H1 (cell line): Measurements from ENCODE around the gene KLK10. TPM values are rescaled to one million over a fixed set of nuclear protein-coding genes. Genes with fewer than 3 reads are reported as not detected.

Source experiments
- TEAD4 ChIP-seq: IDR thresholded peaks from 2 replicates; pipeline ENCODE4 v1.6.1; 2012; ENCODE audit warnings: low read depth, low read length, inconsistent platforms, mixed read lengths
- polyA plus RNA-seq, 7 experiments: library from polyadenylated mRNA; depleted of rRNA in 3 of 7; stranded (reverse) in 5 of 7; unstranded in 2 of 7; fragments of >200 nt in 5 of 7; fragments of 200-250 nt in 2 of 7; gene quantifications; 1 replicate in 5 of 7; 2 replicates in 1 of 7; 4 replicates in 1 of 7; pipeline versions ENCODE4 v1.2.1 to v1.2.3, GENCODE V29; 2011 to 2013; ENCODE audit warnings: missing spikeins in 2 of 7, mixed read lengths in 2 of 7
- total RNA-seq: library from RNA; stranded (reverse); fragmentation: NEBNext Ultra II Directional; extraction: Animal tissue kit (Norgen Biotek cat#: 25700); gene quantifications from 2 replicates; pipeline ENCODE4 v1.2.1, GENCODE V29; 2021

KLK10 gene
- total and polyA plus RNA-seq, 2 of the 8 experiments (the other 6 are each of a cell fraction or from before 2014, with no cell fraction given) = 4.8 to 9.7 TPM

- TF ChIP-seq TEAD4 = no peak
These were observed 17.4 kb downstream of the KLK10 start (continued) for GRCh38 chr19:51002089-51002532.
